OCI-LY3 (cell line): ENCODE data around the gene TBPL2.

Source experiments
- H2AFZ ChIP-seq: fragments of 200-600, 300-600 bp; shearing (Covaris generic); 2 replicates; pipeline ENCODE4 v1.6.0; 2014; ENCODE audit warnings: antibody characterized with exemption, low read depth, low read length
- H3K27ac ChIP-seq: fragments of 200-600, 300-600 bp; sonication (generic); 2 replicates; pipeline ENCODE4 v1.5.1; 2014; ENCODE audit warnings: mild to moderate bottlenecking, low read length, moderate library complexity, mixed read lengths
- H3K27me3 ChIP-seq: fragments of 200-600, 300-600 bp; sonication (generic); 2 replicates; pipeline ENCODE4 v1.6.1; 2014; ENCODE audit warnings: low read depth, low read length, mixed read lengths
- H3K36me3 ChIP-seq: fragments of 200-600, 300-600 bp; sonication (generic); replicated peaks from 2 replicates; pipeline ENCODE3; 2014; ENCODE audit warnings: low read depth, low read length, mixed read lengths
- H3K4me1 ChIP-seq: fragments of 300-600, 200-600 bp; sonication (generic); 2 replicates; pipeline ENCODE4 v1.6.1; 2014; ENCODE audit warnings: low read length, mixed read lengths
- H3K4me2 ChIP-seq: fragments of 200-600, 300-600 bp; sonication (generic); 2 replicates; pipeline ENCODE4 v1.6.1; 2014; ENCODE audit warnings: low read length, mixed read lengths
- H3K4me3 ChIP-seq: fragments of 300-600, 200-600 bp; sonication (generic); 2 replicates; pipeline ENCODE4 v1.5.1; 2014; ENCODE audit warnings: antibody characterized with exemption, mild to moderate bottlenecking, low read length, moderate library complexity
- H3K79me2 ChIP-seq: fragments of 300-600, 200-600 bp; shearing (Covaris generic); 2 replicates; pipeline ENCODE4 v1.6.1; 2014; ENCODE audit warnings: mild to moderate bottlenecking, low read length, mixed read lengths
- H3K9ac ChIP-seq: fragments of 300-600, 200-600 bp; shearing (Covaris generic); 2 replicates; pipeline ENCODE4 v1.6.0; 2014; ENCODE audit warnings: mild to moderate bottlenecking, low read length, moderate library complexity
- H3K9me3 ChIP-seq: fragments of 200-600, 300-600 bp; shearing (Covaris generic); 2 replicates; pipeline ENCODE4 v1.6.1; 2014; ENCODE audit warnings: low read length, mixed read lengths; ENCODE audit not compliant: insufficient read depth
- H4K20me1 ChIP-seq: fragments of 200-600, 300-600 bp; sonication (generic); 2 replicates; pipeline ENCODE4 v1.6.1; 2016; ENCODE audit warnings: low read length, mixed read lengths; ENCODE audit not compliant: insufficient read depth
- CTCF ChIP-seq: fragments of 200-600, 300-600 bp; sonication (generic); IDR thresholded peaks from 2 replicates; pipeline ENCODE4 v1.5.1; 2014; ENCODE audit warnings: antibody characterized with exemption, low read length, low read depth
- EZH2phosphoT487 ChIP-seq: fragments of 200-600 bp; shearing (Covaris generic); IDR thresholded peaks from 2 replicates; pipeline ENCODE4 v1.6.1; 2018; ENCODE audit warnings: antibody characterized with exemption, mixed run types, low read depth

TBPL2 gene

DNA sequence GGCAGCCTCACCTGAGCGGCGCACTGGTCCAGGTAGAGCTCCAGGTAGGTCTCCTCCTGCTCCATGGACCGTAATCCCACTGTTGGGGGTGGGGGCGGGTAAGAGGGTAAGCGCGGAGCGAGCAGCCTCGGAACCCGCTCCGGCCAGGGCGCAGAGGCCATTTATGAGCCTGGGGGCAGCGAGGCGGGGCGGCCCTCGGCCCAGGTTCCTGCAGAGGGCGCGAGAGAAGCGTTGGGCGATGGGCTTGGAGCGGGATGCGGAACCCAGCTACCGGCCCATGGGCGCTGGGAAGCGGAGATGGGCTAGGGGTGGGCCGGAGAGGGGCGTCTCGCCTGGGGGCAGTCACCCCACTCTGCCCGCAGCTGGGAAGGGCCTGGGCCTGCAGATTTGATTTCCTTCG, at the start of gene TBPL2:
Gene TBPL2, minus strand, starts transcription at position 232 of the 400 bp plus-strand sequence. Its CDS starts 167 bp downstream, at position 65.
- Histone ChIP-seq H3K4me3 (no peak within 1 kb of the TSS), H3K4me2 (no peak within 1 kb of the TSS), H3K9ac (no peak within 1 kb of the TSS), H3K79me2 (no peaks in the 10 kb centered on the region), H3K27me3 (peaks cover 23% of the 10 kb centered on the region), H3K4me1 (peaks cover 2% of the 10 kb centered on the region; the same call in 1 of the 2 replicates), H3K27ac (no peak within 1 kb of the TSS), H2AFZ (no peak within 1 kb of the TSS), H3K36me3 (no peaks in the 10 kb centered on the region), H3K9me3 (no peaks in the 10 kb centered on the region), H4K20me1 (no peaks in the 10 kb centered on the region)
- no peak for TF ChIP-seq EZH2phosphoT487
- TF ChIP-seq CTCF = no peak

DNA sequence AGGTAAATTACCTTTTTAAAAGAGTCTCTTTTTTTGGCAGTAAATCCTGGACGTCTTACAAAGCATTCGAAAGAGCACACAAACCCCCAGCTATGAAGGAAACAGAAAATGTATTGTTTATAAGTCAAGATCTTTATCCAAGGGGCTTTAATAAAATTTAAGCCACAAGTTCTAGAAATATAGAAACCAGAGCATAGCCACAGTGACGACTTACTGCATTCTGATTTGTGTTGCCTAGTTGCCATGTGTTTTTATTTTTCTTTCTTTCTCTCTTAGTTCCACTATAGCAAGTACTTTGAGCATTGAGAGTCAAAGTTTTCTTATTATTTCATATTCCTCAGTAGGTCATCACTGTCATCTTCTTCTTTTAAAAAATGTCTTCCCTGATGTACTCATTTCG, 47.8 kb upstream of the TBPL2 start:
- Histone ChIP-seq H3K27me3 (no peaks in the 10 kb centered on the region), H4K20me1 (no peaks in the 10 kb centered on the region), H3K27ac (no peak overlapping the region), H3K9ac (no peak overlapping the region), H3K4me1 (no peaks in the 10 kb centered on the region), H2AFZ (no peak overlapping the region), H3K9me3 (no peaks in the 10 kb centered on the region), H3K79me2 (no peaks in the 10 kb centered on the region), H3K4me3 (no peak overlapping the region), H3K36me3 (no peaks in the 10 kb centered on the region), H3K4me2 (no peak overlapping the region)
- no peak for TF ChIP-seq EZH2phosphoT487
- TF ChIP-seq CTCF = no peak

DNA sequence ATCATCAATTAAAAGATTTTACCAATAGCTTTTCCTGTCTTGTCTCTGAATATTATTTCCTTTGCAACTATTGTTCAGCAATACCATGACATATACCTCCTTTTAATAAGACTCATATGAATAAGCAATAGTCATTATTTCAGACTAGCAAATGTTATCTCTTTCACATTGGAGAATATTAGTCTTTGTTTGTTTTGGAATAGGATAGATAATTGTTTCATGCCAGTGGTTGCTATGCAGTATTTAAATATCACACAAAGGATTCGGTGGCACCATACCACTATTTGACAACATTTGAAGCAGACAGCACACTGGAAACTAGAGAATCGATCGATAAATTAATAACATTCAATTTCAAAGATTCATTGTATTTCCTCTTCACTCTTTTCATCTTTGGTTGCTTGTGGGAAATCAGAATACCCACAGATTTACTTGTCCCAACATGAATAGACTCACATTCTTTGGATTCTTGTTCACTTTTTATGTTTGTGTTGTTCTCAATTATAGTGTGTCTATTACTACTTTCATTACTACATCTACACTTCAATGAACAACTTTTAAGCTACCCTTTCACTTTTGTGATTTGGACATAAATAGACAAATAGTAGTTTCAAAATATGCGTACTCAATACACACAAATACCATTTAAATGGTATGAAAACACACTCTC, 42.7 kb upstream of the TBPL2 start:
- H3K9ac ChIP-seq = no peak overlapping the region
- no peaks in the 10 kb centered on the region for H3K9me3 ChIP-seq
- H2AFZ ChIP-seq = no peak overlapping the region
- H3K79me2 ChIP-seq = no peaks in the 10 kb centered on the region
- H3K27me3 ChIP-seq = no peaks in the 10 kb centered on the region
- no peak overlapping the region for H3K4me2 ChIP-seq
- H3K4me3 ChIP-seq = no peak overlapping the region
- H3K36me3 ChIP-seq = no peaks in the 10 kb centered on the region
- no peak for TF ChIP-seq CTCF
- TF ChIP-seq EZH2phosphoT487 = no peak
- H4K20me1 ChIP-seq = no peaks in the 10 kb centered on the region
- no peak overlapping the region for H3K27ac ChIP-seq
- H3K4me1 ChIP-seq = no peaks in the 10 kb centered on the region

- H3K27ac ChIP-seq = no peak overlapping the region
- no peaks in the 10 kb centered on the region for H4K20me1 ChIP-seq
- no peak overlapping the region for H3K4me2 ChIP-seq
- no peak overlapping the region for H2AFZ ChIP-seq
- H3K27me3 ChIP-seq = no peaks in the 10 kb centered on the region
- no peaks in the 10 kb centered on the region for H3K9me3 ChIP-seq
- no peaks in the 10 kb centered on the region for H3K79me2 ChIP-seq
- H3K36me3 ChIP-seq = no peaks in the 10 kb centered on the region
- no peak for TF ChIP-seq EZH2phosphoT487
- no peak for TF ChIP-seq CTCF
- H3K4me1 ChIP-seq = no peaks in the 10 kb centered on the region
- no peak overlapping the region for H3K9ac ChIP-seq
- no peak overlapping the region for H3K4me3 ChIP-seq
These were observed 41.4 kb upstream of the TBPL2 start for GRCh38 chr14:55481769-55482168.
